ENCODE data around the gene VPS18. TPM values are rescaled to one million over a fixed set of nuclear protein-coding genes. Genes with fewer than 3 reads are reported as not detected.
"Not testable (repeated sequence)": the region's sequence is repeated elsewhere in the genome, so short reads cannot be mapped to it uniquely, and the experiment has no call there.

VPS18 gene
- polyA plus RNA-seq, 1 donor from 2014 or later, result 13.8 TPM

DNA sequence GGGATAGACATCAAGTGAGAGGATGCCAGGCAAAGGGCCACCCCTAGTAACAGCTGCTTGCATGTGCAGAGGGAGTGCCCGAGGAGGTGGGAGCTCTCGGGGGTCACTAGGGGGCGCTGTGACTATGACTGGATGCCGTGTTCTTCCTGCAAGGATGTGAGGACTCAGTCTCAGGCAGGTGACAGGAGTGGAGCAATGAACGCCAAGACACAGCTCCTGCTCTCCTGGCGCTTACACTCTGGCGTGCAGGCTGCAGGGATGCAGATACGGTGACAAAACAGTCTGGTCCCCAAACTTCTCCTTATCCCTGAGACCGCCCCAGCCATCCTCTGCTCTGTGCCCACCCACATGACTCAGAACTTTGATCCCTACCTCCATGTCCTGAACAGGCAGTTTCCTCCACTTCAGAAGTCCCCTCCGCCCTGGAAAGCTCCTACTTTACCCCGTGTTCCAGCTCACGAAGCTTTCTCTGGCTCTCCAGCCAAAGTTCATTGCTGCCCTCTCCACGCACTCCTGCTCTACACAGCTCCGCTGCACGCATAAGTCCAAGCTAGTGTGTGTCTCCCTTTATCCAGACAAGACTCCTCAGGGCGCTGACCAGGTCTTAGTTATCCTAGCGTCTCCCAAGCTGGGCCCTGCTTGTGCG, 34.9 kb upstream of the VPS18 start:
- Histone ChIP-seq H4K20me1 (ENCODE audit: insufficient read depth) (no peaks in the 10 kb centered on the region), H3K79me2 (replicated peaks; ENCODE audit: insufficient read depth, low read length) (no peaks in the 10 kb centered on the region), H3K9me3 (ENCODE audit: low read length) (no peaks in the 10 kb centered on the region), H3K27ac (ENCODE audit: low read length) (no peak overlapping the region), H2AFZ (ENCODE audit: low read depth, low read length) (no peak overlapping the region), H3K36me3 (ENCODE audit: insufficient read depth, low read length) (no peaks in the 10 kb centered on the region), H3K4me3 (ENCODE audit: low read length) (no peak overlapping the region), H3K27me3 (ENCODE audit: insufficient read depth, low read depth, low read length) (no peaks in the 10 kb centered on the region), H3K4me2 (ENCODE audit: low read length) (no peak overlapping the region), H3K9ac (ENCODE audit: low read length) (no peak overlapping the region), H3K9me2 (ENCODE audit: insufficient read depth, low read length) (no peaks in the 10 kb centered on the region), H3F3A (ENCODE audit: insufficient read depth, low read length, poor library complexity, severe bottlenecking) (no peaks in the 10 kb centered on the region)
- TF ChIP-seq TAF1 (IDR thresholded peaks at IDR 0.05; ENCODE audit: low read depth), result no peak
- TF ChIP-seq, protein P1, sequence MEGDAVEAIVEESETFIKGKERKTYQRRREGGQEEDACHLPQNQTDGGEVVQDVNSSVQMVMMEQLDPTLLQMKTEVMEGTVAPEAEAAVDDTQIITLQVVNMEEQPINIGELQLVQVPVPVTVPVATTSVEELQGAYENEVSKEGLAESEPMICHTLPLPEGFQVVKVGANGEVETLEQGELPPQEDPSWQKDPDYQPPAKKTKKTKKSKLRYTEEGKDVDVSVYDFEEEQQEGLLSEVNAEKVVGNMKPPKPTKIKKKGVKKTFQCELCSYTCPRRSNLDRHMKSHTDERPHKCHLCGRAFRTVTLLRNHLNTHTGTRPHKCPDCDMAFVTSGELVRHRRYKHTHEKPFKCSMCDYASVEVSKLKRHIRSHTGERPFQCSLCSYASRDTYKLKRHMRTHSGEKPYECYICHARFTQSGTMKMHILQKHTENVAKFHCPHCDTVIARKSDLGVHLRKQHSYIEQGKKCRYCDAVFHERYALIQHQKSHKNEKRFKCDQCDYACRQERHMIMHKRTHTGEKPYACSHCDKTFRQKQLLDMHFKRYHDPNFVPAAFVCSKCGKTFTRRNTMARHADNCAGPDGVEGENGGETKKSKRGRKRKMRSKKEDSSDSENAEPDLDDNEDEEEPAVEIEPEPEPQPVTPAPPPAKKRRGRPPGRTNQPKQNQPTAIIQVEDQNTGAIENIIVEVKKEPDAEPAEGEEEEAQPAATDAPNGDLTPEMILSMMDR (IDR thresholded peaks at IDR 0.05; ENCODE audit: poor library complexity, severe bottlenecking), result peak; percentile 48

DNA sequence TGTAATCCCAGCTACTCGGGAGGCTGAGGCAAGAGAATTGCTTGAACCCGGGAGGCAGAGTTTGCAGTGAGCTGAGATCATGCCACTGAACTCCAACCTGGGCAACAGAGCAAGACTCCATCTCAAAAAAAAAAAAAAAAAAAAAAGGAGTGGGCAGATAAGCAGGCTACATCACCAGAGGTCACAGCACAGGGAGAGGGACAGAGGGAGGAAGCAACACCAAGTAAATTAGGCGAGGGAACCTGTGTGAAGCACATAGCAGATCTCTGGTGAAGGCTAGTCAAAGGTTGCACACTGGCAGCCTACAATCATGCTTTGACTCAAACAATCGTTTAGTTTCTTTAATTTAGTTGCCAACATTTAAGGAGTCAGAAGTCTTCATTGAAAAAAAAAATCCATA, 33.1 kb upstream of the VPS18 start:
- not testable (repeated sequence) for H4K20me1 ChIP-seq (ENCODE audit: insufficient read depth); H3K36me3 ChIP-seq (ENCODE audit: insufficient read depth, low read length); H3K79me2 ChIP-seq (replicated peaks; ENCODE audit: insufficient read depth, low read length)

DNA sequence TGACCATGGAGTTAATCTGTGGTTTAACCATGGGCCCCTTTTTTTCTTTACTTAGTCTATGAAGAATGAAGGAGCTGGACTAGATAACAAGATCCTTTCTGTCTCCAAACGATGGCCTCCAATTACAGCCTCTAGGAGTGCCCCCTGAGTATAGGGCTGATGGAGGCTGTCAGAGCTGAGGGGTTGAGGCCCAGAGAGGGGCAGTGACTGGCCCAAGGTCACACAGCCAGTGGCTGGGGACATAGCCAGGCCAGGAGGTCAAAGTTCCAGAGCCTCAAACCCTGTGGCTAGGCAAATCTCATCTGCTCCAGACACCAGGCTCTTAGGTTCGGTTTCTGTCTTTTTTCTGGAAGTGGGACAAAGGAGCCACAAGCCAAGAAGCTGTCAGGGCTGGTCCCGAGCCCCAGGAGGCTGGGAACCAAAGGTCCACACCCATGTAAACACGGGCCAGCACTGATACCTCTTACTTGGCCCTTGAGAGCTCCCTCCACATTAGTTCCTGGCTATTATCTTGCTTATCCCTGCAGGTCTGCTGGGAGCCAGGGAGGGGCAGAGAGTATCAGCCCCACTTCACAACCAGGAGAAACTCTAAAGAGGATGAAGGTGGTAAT, 30.5 kb upstream of the VPS18 start:
- no peak overlapping the region for H3K4me3 ChIP-seq (ENCODE audit: low read length)
- no peak overlapping the region for H3K4me2 ChIP-seq (ENCODE audit: low read length)

More for the DNA sequence above, 33.1 kb upstream of the VPS18 start:
- H3K4me3 ChIP-seq (ENCODE audit: low read length); H3K27ac ChIP-seq (ENCODE audit: low read length); H3K27me3 ChIP-seq (ENCODE audit: insufficient read depth, low read depth, low read length); H3F3A ChIP-seq (ENCODE audit: insufficient read depth, low read length, poor library complexity, severe bottlenecking); H3K4me2 ChIP-seq (ENCODE audit: low read length); H3K9ac ChIP-seq (ENCODE audit: low read length); H3K9me3 ChIP-seq (ENCODE audit: low read length); H2AFZ ChIP-seq (ENCODE audit: low read depth, low read length); H3K9me2 ChIP-seq (ENCODE audit: insufficient read depth, low read length): not testable (repeated sequence)

DNA sequence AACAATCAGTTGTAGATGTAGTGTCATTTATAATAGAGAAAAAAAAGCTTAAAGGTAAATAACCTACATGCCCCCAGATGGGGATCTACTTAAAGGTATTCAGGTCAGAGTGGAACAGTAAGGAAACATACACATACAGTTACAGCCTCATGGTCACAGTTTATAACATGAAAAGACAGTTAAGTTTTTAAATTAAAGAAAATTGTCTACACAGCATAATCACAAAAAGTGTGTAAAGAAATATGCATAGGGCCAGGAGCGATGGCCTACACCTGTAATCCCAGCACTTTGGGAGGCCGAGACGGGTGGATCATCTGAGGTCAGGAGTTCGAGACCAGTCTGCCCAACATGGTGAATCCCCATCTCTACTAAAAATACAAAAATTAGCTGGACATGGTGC, 27.1 kb upstream of the VPS18 start:
- H4K20me1 ChIP-seq (ENCODE audit: insufficient read depth), result no peaks in the 10 kb centered on the region
- H3K27me3 ChIP-seq (ENCODE audit: insufficient read depth, low read depth, low read length), result peaks cover 1% of the 10 kb centered on the region
- no peaks in the 10 kb centered on the region for H3F3A ChIP-seq (ENCODE audit: insufficient read depth, low read length, poor library complexity, severe bottlenecking)
- H3K4me2 ChIP-seq (ENCODE audit: low read length), result no peak overlapping the region
- TF ChIP-seq EP300 (conservative IDR thresholded peaks at IDR 0.05; ENCODE audit: poor library complexity, severe bottlenecking) (no peak), MXI1 (conservative IDR thresholded peaks at IDR 0.05; ENCODE audit: poor library complexity, severe bottlenecking) (no peak), SMC3 (conservative IDR thresholded peaks at IDR 0.05; ENCODE audit: poor library complexity) (no peak), EZH2 (IDR thresholded peaks at IDR 0.05; ENCODE audit: borderline replicate concordance, insufficient read depth, low read length, poor library complexity, severe bottlenecking) (no peak), TAF1 (IDR thresholded peaks at IDR 0.05; ENCODE audit: low read depth) (no peak), POLR2AphosphoS5 (IDR thresholded peaks at IDR 0.05) (no peak), RAD21 (conservative IDR thresholded peaks at IDR 0.05) (no peak)
- TF ChIP-seq, protein P2, sequence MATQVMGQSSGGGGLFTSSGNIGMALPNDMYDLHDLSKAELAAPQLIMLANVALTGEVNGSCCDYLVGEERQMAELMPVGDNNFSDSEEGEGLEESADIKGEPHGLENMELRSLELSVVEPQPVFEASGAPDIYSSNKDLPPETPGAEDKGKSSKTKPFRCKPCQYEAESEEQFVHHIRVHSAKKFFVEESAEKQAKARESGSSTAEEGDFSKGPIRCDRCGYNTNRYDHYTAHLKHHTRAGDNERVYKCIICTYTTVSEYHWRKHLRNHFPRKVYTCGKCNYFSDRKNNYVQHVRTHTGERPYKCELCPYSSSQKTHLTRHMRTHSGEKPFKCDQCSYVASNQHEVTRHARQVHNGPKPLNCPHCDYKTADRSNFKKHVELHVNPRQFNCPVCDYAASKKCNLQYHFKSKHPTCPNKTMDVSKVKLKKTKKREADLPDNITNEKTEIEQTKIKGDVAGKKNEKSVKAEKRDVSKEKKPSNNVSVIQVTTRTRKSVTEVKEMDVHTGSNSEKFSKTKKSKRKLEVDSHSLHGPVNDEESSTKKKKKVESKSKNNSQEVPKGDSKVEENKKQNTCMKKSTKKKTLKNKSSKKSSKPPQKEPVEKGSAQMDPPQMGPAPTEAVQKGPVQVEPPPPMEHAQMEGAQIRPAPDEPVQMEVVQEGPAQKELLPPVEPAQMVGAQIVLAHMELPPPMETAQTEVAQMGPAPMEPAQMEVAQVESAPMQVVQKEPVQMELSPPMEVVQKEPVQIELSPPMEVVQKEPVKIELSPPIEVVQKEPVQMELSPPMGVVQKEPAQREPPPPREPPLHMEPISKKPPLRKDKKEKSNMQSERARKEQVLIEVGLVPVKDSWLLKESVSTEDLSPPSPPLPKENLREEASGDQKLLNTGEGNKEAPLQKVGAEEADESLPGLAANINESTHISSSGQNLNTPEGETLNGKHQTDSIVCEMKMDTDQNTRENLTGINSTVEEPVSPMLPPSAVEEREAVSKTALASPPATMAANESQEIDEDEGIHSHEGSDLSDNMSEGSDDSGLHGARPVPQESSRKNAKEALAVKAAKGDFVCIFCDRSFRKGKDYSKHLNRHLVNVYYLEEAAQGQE (IDR thresholded peaks at IDR 0.05; ENCODE audit: borderline replicate concordance), result no peak
- TF ChIP-seq, protein P1 (IDR thresholded peaks at IDR 0.05; ENCODE audit: poor library complexity, severe bottlenecking), result no peak
- H3K27ac ChIP-seq (ENCODE audit: low read length), result no peak overlapping the region
- no peak overlapping the region for H2AFZ ChIP-seq (ENCODE audit: low read depth, low read length)
- H3K9me2 ChIP-seq (ENCODE audit: insufficient read depth, low read length), result no peaks in the 10 kb centered on the region
- H3K9me3 ChIP-seq (ENCODE audit: low read length), result no peaks in the 10 kb centered on the region
- H3K4me3 ChIP-seq (ENCODE audit: low read length), result no peak overlapping the region
- no peaks in the 10 kb centered on the region for H3K79me2 ChIP-seq (replicated peaks; ENCODE audit: insufficient read depth, low read length)
- H3K36me3 ChIP-seq (ENCODE audit: insufficient read depth, low read length), result no peaks in the 10 kb centered on the region
- H3K9ac ChIP-seq (ENCODE audit: low read length), result no peak overlapping the region

More for the DNA sequence above, 30.5 kb upstream of the VPS18 start:
- Histone ChIP-seq H4K20me1 (ENCODE audit: insufficient read depth) (no peaks in the 10 kb centered on the region), H3K27ac (ENCODE audit: low read length) (no peak overlapping the region), H3K79me2 (replicated peaks; ENCODE audit: insufficient read depth, low read length) (no peaks in the 10 kb centered on the region), H3K9me3 (ENCODE audit: low read length) (no peaks in the 10 kb centered on the region), H3K36me3 (ENCODE audit: insufficient read depth, low read length) (no peaks in the 10 kb centered on the region), H2AFZ (ENCODE audit: low read depth, low read length) (no peak overlapping the region), H3K9ac (ENCODE audit: low read length) (no peak overlapping the region), H3K27me3 (ENCODE audit: insufficient read depth, low read depth, low read length) (no peaks in the 10 kb centered on the region), H3K9me2 (ENCODE audit: insufficient read depth, low read length) (no peaks in the 10 kb centered on the region), H3F3A (ENCODE audit: insufficient read depth, low read length, poor library complexity, severe bottlenecking) (no peaks in the 10 kb centered on the region)
- TF ChIP-seq SMC3 (conservative IDR thresholded peaks at IDR 0.05; ENCODE audit: poor library complexity) (no peak), POLR2AphosphoS5 (IDR thresholded peaks at IDR 0.05) (no peak)

Data from neural cell (in vitro differentiated cells).